GM18505 (cell line): ENCODE results near the gene KLHL8.
A peak's percentile ranks its signal among the peaks of the same experiment; 100 is the strongest.

Experiments
- ATAC-seq: cut with Tn5 transposase; IDR thresholded peaks from one replicate; pipeline ENCODE4 v1.9.1; 2021; ENCODE audit not compliant: unreplicated experiment
- POLR2A ChIP-seq: IDR thresholded peaks from 4 replicates; pipeline ENCODE4 v1.6.1; 2011; ENCODE audit warnings: borderline replicate concordance; ENCODE audit not compliant: insufficient read depth, insufficient read length; ENCODE audit errors: extremely low read depth

Gene KLHL8

DNA sequence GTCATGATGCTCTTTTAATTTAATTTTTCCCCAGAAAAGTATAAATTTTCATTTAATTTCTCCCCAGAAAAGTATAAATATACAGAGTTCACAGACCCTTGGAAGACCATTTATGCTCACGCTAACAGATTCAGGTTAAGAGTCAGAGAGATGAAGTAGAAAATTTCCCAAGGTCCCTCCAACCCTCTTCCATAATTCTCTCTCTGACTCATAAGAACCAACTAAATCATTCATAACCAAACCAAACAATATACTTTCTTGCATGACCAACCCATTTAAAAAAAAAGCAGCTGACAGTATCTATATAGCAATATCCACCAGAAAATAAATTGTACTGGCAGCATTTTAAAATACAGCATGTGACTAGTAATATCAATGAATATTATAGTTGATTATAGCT, 3.9 kb downstream of the KLHL8 start:
- ATAC-seq = no peak
- no peak for TF ChIP-seq POLR2A

DNA sequence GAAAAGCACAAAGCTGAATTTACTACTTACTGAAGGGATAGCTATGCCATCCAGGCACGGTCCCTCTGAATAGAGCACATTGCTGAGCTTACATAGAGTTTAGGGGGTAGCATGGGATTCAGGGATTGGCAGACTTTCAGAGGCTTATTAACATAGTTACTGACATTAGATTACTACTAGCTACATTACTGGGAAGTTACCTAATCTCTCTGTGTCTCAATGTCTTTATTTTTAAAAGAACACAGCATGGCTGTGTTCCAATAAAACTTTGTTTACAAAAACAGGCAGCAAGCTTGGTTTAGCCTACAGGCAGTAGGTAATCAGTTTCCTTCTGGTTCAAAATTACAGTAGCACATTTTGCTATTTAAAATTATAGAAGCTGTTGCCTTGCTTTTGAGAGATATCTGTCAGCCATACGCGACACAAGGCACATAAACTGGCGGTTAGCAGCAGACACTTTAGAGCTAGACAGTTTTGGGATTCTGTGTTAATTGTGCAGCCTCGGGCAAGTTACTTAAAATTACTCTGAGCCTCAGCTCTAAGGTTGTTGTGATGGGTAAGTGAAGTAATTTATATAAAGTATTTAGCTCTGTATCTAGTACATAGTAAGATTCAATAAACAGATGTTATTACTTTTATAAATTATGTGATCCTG, 6.9 kb downstream of the KLHL8 start:
- ATAC-seq = no peak

DNA sequence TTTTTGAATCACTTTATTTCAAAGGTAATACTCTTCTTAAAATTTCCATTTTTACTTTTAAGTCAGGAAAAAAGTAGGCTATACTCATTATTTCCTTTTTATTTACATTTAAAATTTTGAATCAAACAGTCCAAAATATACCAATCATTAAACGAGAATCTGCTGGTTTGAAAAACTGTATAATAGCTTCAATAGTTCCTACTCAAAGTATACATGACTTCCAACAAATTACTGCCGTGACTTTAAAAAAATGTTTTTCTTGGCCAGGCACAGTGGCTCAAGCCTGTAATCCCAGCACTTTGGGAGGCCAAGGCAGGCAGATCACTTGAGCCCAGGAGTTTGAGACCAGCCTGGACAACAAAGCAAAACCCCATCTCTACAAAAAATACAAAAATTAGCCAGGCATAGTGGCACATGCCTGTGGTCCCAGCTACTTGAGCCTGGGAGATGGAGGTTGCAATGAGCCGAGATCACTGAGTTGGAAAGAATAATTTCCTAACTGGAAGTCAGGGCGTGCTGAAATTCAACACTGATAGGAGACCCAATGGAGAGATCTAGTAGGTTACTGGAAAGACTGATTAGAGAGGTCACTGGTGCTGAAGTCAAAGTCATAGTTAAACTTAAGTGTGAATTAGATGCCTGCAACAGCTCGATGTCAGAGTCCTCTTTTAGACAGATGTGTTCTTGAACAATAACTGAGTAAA, 9.0 kb downstream of the KLHL8 start:
- ATAC-seq = no peak
- no peak for TF ChIP-seq POLR2A

More for the DNA sequence above, 6.9 kb downstream of the KLHL8 start:
- TF ChIP-seq POLR2A = no peak

GRCh38 chr4:87209696-87210095, 10.7 kb downstream of the KLHL8 start:
- peak; percentile 80 for ATAC-seq
- TF ChIP-seq POLR2A = no peak

GRCh38 chr4:87209182-87209581, 11.2 kb downstream of the KLHL8 start:
- peak; percentile 8 for ATAC-seq

GRCh38 chr4:87204559-87204958, 15.9 kb downstream of the KLHL8 start:
- no peak for TF ChIP-seq POLR2A
- ATAC-seq = no peak

More at GRCh38 chr4:87209182-87209581, 11.2 kb downstream of the KLHL8 start:
- TF ChIP-seq POLR2A = no peak

- no peak for ATAC-seq
- no peak for TF ChIP-seq POLR2A
Measured at GRCh38 chr4:87196927-87197326, 23.5 kb downstream of the KLHL8 start.

GRCh38 chr4:87196146-87196545, 24.3 kb downstream of the KLHL8 start:
- TF ChIP-seq POLR2A = no peak
- ATAC-seq = no peak

- no peak for TF ChIP-seq POLR2A
- no peak for ATAC-seq
Measured at GRCh38 chr4:87193958-87194675, 26.3 kb downstream of the KLHL8 start.

GRCh38 chr4:87192145-87192919, 28.1 kb downstream of the KLHL8 start:
- ATAC-seq = no peak

GRCh38 chr4:87188932-87189331, 31.5 kb downstream of the KLHL8 start:
- no peak for TF ChIP-seq POLR2A
- no peak for ATAC-seq

More at GRCh38 chr4:87192145-87192919, 28.1 kb downstream of the KLHL8 start:
- no peak for TF ChIP-seq POLR2A

DNA sequence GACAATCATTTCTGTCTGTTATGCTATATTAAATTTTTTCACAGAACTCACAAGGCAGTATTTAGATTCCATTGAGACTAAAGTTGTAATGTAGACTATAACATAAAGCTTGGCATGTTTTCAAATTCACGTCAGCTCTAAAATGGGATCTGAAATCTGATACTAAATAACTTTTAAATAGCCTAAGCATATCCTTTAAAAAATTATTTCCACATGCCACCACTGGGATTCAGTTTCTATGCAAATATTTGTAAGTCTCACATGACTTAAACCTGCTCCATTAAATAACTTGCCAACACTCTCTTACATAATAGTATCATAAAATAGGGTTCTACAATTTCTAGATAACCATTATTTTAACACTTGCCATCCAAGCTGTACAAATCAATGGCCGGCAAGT, 32.4 kb downstream of the KLHL8 start:
- no peak for TF ChIP-seq POLR2A
- no peak for ATAC-seq
